ENCODE measurements around the gene ZIC2.

Gene ZIC2

DNA sequence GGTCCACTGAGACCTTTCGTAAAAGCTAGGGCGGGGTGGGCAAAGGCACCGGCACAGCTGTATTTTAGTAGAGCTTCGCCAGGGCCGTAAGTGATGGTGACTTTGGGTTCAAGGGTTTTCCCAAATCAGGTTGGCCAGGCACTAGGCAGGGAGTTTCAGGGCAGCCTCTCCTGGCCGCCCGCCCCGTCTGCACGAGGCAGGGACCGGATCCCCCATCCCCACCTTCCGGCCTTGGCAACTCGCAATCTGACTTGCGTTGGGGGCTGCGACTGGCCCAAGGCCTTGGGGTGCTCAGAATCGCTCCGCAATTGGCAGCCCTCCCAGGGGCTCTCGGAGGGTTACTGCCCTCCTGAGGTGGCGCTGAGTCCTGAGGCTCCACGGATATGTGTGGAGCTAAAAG is 6.0 kb upstream of the ZIC2 start:
- no peak for DNase-seq

DNA sequence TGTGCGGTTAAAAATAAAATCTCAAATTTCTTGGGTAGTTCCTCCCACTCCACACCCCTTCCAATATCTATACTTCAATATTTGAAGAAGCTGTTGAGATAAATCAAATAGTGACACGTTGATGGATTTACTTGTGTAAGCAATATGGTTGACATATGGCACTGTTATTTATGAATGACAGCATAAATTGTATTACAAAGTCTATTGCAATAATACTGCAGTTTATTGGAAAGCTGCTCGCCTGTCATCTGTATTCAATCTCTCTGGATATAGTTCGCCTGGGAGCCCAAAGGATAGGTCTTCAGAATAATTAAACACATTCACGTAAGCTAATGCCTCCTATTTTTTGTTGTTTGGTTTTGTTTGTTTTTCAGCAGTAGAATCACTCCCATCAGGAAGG is 5.0 kb upstream of the ZIC2 start:
- DNase-seq, result no peak

DNA sequence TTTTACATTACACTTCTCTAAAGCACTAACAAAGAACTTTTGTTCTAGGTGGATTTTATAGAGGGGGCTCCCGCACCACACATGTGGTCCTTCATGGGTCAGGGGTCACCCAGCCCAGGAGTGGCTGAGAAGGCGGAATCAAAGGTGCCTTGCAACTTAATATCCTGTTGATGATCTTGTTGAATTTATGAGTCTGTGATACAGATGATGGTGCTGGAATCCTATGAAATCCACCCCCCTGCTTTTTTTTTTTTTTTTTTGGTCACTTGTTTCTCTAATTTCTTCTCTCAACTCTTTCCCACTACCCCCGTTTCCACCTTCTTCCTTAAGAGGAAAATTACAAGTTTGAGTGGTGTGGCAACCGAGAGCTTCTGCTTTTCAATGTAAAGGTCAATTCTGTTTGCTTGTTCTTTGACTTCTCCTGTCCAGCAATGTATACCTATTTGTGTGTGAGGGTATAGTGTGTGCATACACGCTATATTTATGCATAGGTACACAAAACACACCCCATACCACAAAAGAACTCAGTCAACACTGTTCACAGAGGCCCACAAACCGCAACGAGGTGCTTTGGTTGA is 4.2 kb upstream of the ZIC2 start:
- no peak for DNase-seq

DNA sequence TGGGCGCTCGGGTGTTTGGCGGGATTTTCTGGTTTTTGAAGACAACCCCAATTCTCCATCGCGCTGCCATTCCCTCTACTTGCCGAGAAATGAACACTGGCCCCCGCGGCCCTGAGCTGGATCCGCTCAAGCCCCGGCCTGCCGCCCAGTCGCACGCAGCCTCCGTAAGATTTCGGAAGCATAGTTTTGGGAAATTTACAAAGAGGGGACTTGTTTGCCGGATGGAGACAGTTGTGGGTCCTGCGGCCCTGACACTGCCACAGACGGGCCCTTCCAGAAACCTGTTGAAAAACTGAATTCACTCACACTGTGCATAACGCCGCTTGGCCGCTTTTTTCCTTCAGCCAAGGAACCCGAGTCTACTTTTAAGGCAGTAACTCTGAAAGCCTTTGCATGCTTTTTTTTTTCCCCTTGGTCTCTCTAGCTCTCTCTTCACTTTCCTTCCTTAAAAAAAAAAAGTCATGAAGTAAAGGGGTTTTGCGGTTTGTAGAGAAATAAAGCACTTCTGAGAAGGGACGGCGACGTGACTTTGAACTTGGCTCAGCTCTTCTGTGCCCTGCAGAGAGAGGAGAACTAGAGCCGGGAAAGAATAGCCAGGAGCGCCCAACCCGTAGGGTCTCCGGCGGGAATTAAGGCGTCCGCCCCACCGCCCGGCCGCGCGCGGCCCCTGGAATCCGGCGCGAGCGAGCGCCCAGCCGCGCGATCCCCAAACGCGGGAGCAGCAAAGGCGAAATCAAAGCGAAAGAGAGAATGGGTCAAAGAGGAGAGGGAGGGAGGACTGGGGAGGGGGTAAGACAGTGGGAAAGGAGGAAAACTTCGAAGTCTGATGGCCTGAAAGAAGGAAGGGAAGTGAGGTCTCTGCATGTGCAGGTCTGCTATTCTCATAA is 3.4 kb upstream of the ZIC2 start:
- DNase-seq, result no peak

GRCh38 chr13:99978799-99979452 is 2.7 kb upstream of the ZIC2 start:
- DNase-seq, result no peak

DNA sequence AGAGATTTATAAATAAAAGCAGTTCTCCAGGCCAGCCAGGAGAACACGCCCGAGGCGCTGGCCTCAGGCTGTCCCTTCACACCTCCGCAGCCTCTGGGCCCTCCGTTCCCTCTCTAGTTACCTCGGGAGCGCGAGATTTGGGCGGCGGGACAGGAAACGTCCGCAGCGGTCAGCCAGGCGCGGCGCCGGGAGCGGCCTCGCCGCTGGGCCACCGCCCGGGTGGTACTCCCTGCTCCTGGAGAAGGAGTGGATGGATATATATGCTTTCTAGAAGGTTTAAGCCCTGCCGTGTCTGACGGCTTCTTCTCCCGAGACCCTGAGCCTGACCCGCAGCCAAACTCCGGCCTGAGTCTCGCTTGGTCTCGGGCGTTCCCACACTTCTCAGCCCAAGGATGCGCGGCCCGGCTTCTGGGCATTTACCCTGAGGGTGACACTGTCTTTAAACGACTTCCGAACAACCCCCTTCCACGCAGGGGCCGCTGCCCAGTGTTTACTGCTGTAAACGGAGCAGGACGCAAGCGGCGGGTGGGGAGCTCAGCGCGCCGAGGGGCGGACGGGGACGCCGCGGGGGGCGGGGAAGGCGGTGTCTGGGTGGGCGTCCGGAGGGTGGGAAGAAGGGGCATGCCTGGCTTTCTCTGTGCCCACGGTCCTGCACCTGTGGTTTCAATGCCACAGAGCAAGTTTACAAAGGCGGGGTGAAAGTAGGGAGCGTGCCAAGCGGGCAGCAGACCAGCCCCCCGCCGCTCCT is 2.0 kb upstream of the ZIC2 start:
- no peak for DNase-seq

DNA sequence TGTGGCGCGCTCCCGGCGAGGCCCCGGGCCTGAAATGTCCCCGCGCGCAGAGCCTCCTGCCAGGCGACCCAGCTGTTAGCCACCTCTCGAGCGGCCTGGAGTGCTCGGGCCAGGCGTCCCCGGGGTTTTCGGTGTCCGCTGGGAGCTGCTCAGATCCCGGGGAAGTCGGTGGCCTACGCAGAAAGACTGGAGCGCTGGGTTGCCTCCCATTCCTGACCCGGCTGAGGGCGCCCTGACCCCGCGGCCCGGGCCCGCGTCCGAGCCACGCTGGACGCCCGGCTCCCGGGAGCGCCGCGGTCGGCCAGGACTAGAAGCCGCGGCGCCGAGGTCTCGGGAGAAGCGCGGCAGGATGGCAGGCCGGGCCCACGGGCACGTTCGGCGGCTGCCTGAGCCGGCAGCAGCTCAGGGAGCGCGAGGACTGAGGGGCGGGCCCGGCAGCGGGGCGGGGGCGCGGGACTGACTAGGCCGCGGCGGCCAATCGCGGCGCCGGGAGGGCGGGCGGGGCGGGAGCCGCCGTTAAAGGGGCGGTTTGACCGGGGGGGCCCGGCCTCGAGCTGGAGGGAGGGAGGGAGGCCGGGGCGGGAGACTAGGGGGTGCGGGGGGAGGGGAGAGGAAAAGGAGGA is 1.3 kb upstream of the ZIC2 start:
- peak; percentile 81 for DNase-seq

DNA sequence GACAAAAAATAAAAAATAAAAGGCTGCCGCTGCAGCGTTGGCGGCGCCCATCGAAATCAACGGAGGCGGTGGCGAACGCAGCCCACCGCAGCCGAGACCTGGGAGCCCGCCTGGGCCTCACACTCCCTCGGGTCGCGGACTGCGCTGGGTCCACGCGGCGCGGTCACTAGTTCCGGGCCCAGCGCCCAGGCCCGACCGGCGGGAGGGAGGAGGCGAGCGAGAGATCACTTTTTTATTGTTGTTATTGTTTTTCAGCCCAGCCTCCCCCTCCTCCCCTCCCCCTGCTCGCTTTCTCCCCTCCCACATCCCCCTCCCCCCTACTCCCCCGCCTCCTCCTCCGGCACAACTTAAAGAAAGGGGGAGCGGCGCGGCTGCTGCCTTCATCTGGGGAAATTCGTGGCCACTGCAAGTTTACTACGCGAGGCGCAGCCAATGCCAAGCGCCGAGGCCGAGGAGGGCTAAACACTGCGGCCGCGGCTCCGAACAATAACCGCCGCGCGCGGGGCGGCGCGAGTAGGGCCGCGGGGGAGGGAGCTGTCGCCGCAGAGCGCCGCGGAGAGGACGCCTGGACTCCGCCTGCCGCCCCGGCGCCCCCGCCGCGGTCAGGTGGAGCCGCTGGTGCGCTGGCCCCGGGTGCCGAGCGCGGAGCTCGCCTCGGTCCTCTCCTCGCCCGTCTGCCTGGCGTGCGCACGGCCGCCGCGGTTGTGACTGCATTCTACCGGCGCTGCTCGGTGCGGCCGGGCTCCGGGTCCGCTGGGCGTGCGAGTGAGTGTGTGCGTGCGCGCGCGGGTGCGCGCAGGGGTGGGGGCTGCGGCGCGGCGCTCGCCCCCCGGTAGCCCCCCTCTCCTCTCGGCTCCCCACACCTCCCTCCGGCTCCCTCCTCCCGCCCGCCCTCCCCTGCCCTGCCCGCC is 505 bp upstream of the ZIC2 start:
- peak; percentile 57 for DNase-seq

DNA sequence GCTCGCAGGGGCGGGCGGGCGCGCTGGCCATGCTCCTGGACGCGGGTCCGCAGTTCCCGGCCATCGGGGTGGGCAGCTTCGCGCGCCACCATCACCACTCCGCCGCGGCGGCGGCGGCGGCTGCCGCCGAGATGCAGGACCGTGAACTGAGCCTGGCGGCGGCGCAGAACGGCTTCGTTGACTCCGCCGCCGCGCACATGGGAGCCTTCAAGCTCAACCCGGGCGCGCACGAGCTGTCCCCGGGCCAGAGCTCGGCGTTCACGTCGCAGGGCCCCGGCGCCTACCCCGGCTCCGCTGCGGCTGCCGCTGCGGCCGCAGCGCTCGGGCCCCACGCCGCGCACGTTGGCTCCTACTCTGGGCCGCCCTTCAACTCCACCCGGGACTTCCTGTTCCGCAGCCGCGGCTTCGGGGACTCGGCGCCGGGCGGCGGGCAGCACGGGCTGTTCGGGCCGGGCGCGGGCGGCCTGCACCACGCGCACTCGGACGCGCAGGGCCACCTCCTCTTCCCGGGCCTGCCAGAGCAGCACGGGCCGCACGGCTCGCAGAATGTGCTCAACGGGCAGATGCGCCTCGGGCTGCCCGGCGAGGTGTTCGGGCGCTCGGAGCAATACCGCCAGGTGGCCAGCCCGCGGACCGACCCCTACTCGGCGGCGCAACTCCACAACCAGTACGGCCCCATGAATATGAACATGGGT is 599 bp downstream of the ZIC2 start:
- peak; percentile 53 for DNase-seq

DNA sequence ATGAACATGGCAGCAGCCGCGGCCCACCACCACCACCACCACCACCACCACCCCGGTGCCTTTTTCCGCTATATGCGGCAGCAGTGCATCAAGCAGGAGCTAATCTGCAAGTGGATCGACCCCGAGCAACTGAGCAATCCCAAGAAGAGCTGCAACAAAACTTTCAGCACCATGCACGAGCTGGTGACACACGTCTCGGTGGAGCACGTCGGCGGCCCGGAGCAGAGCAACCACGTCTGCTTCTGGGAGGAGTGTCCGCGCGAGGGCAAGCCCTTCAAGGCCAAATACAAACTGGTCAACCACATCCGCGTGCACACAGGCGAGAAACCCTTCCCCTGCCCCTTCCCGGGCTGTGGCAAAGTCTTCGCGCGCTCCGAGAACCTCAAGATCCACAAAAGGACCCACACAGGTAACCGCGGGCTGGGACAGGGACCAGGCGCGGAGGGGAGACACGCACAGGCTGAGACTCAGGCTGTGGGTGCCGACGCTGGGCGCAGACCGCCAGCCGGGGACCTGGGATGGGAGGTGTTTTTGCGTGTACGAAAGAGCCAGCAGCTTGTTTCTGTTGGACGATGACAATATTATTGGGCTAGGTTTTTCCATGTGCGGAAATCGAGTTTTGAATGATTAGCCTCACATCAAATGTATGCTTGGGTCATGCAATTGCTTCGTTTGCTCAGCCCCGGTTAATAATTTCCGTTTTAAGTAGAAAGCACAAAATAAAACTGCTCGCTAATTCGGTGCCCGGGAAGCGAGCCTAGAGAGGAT is 1.3 kb downstream of the ZIC2 start:
- DNase-seq, result no peak

GRCh38 chr13:99983499-99984401 is 2.2 kb downstream of the ZIC2 start:
- no peak for DNase-seq

DNA sequence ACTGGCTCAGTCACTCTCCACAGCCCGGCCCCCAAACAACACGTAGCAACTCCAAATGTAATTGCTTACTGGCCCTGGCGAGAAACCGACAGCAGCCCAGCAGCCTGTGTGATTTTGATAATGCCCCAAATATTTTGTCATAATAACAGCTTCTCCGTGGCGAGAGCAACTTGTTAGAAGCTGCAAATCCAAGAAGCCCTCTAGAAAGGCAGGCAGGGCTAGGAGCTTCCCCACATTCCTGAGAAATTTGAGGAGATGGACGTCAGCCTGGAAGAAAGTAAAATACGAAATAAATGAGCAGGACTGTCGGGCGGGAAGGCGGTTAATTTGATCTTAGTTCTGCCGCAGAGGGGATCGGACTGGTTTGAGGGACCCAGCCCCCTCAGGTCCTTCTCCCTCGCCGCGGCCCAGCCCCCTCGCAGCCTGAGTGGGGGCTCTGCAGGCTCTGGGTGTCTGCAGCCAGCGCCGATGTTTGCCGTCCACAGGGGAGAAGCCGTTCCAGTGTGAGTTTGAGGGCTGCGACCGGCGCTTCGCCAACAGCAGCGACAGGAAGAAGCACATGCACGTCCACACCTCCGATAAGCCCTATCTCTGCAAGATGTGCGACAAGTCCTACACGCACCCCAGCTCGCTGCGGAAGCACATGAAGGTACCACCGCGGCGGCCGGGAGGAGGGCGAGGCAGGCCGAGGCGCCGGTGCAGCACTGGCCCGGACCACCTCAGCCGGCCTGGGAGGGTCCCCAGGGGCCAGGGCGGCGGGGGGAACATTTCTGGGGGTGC is 3.1 kb downstream of the ZIC2 start:
- peak; percentile 53 for DNase-seq

DNA sequence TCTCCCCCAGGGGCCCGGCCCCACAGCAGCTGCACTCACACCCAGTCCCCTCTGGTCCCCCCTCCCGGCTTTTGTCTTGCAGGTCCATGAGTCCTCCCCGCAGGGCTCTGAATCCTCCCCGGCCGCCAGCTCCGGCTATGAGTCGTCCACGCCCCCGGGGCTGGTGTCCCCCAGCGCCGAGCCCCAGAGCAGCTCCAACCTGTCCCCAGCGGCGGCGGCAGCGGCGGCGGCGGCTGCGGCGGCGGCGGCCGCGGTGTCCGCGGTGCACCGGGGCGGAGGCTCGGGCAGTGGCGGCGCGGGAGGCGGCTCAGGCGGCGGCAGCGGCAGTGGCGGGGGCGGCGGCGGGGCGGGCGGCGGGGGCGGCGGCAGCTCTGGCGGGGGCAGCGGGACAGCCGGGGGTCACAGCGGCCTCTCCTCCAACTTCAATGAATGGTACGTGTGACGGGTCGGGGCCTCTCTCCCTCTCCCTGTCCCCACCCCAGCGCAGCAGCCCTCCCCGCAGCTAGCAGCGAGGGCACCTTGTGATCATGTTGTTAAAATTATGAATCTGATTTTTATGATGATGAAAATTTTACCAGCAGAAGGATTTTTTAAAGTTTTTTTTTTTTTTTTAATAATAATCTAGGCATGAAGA is 3.8 kb downstream of the ZIC2 start:
- no peak for DNase-seq

GRCh38 chr13:99985886-99986527 is 4.4 kb downstream of the ZIC2 start:
- DNase-seq, result no peak

GRCh38 chr13:99986741-99987140 is 5.2 kb downstream of the ZIC2 start:
- DNase-seq, result no peak

DNA sequence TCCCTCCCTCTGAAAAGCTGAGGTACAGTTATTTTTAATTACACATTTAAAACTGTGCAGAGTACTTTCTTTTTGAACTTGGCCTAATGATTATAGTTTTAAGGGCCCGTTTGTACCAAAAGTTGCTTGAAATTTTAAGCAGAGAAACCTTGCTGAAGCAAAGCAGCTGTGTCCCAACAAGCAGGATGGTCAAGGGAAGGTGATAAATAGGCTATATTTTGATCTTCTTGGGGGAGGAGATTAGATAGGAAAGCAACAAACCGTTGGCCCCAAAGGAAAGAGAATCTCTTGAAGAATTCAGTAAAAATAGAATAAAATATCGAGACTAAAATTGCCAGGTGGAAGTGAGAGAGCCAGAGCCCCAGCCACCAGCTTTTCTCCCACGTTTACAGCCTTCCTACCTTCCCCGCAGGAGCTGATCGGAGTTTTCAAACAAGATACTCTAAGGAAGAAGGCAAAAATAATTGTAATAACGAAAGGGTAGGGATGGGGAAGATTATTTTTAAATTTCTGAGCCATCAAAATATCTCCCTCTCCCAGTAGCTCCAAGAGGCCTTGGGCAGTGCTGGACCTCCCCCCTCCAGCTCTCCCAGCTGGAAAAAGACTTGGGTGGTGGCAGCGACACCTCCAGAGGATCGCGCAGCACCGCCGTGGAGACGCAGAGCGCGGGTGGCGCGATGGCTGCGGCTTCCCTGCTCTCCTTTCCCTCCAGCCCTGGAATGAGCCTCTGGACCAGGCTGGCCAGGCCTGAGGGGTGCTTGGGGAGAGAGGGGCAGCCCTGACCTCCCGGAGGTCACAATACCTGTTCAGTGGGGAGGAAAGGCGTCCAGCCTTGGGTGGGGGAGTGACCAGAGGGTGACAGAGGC is 5.8 kb downstream of the ZIC2 start:
- DNase-seq, result no peak
